Activated CD4-positive, alpha-beta T cell treated with anti-CD3 and anti-CD28 coated beads, Interleukin-2, amount 10 ng/mL, durations not matched to agents 7 days and 5 days (primary cell): ENCODE measurements around the gene RNF31. TPM values are rescaled to one million over a fixed set of nuclear protein-coding genes. Genes with fewer than 3 reads are reported as not detected.
"Not testable (repeated sequence)": the region's sequence is repeated elsewhere in the genome, so short reads cannot be mapped to it uniquely, and the experiment has no call there.

Experiments
- CTCF ChIA-PET: fragments of 350-600 bp; sonication (Branson Sonifier 250); formaldehyde crosslinking; loops from one replicate; lab custom pipeline; 2021; ENCODE audit warnings: antibody characterized with exemption; lab: Charles Lee
- POLR2A ChIA-PET: fragments of 350-600 bp; sonication (Branson Sonifier 250); formaldehyde crosslinking; loops from one replicate; lab custom pipeline; 2021; ENCODE audit warnings: antibody characterized with exemption; lab: Charles Lee
- DNase-seq: peaks from one replicate; pipeline ENCODE4 v3.0.0-alpha.2; 2020
- H3K27ac Mint-ChIP-seq: one replicate; pipeline ENCODE4 v1.8.0; 2021; ENCODE audit warnings: mild to moderate bottlenecking, moderate library complexity, mixed read lengths
- H3K27me3 Mint-ChIP-seq: one replicate; pipeline ENCODE4 v1.8.0; 2021; ENCODE audit warnings: mixed read lengths
- H3K36me3 Mint-ChIP-seq: one replicate; pipeline ENCODE4 v1.8.0; 2021; ENCODE audit warnings: low read depth, mixed read lengths
- H3K4me1 Mint-ChIP-seq: one replicate; pipeline ENCODE4 v1.8.0; 2021; ENCODE audit warnings: mixed read lengths
- H3K4me3 Mint-ChIP-seq: one replicate; pipeline ENCODE4 v1.8.0; 2021; ENCODE audit warnings: mild to moderate bottlenecking, moderate library complexity, mixed read lengths
- H3K9me3 Mint-ChIP-seq: one replicate; pipeline ENCODE4 v1.8.0; 2021; ENCODE audit warnings: mixed read lengths
- total RNA-seq, 2 experiments: library from RNA; stranded (reverse); gene quantifications; one replicate each; pipeline ENCODE4 v1.2.3, GENCODE V29; 2021

Gene RNF31
- total RNA-seq, 2 experiments from 2014 or later, result 147 to 160 TPM

DNA sequence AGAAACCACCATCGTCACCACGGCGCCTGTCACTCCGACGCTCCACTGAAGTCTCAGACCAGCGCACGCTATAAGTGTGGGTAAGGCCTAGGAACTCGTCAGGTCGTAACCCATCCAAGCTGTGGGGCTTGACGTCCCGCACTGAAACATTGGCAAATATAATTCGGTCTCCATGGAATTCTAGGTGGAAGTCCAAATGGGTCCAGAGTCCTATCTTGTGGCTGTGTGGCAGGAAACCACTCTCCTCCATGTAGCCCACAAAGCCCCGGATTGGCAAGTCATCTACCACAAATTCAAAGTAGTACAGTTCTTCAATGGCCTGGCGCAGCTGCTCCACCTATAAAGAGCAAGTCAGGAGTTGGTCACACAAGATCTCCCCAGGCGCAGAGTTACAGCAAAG lies 45.6 kb downstream of the RNF31 start:
- CTCF ChIA-PET, result interaction anchor here (0.6 to 1.5 kb wide), 2 partner anchors 20 to 69 kb away, joined by 3 to 5 read pairs; partner anchors contain the start of gene CHMP4A
- Mint-ChIP-seq H3K27me3 (no peaks in the 10 kb centered on the region), H3K4me3 (no peak overlapping the region), H3K9me3 (no peaks in the 10 kb centered on the region), H3K36me3 (peaks cover 45% of the 10 kb centered on the region), H3K27ac (peak overlapping the region; percentile 69), H3K4me1 (peaks cover 69% of the 10 kb centered on the region)
- DNase-seq, result no peak
- POLR2A ChIA-PET, result no interaction called here

DNA sequence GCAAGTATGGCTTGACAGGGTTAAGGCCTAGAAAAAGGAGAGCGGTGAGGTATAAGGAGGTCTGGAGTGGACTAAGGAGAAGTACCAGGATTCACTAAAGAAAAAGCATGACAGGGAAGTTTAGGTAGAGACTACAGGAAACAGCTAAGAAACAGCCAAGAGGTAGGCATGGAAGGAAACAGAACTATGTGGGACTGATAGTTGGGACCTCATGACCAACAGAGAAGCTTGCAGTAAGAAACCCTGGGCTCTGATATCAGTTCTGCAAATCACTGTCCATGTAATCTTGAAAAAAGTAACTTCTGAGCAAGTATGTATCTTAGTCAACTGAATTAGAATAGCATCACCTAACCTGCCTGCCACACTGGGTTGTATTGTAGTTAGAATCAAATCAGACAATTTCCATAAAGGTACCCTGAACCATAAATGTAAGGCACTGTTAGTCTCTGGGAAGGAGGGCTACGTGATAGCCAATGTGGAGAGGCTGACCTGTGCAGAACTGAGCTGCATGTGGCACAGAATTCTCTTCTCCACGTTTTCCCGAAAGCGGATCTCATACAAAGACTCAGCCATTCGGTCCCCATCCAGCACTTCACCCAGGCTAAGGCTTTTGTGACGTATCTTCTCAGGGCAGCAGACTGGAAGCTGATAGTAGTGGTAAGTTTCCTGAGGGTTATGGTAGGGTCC lies 47.0 kb downstream of the RNF31 start:
- ChIA-PET POLR2A (no interaction called here), CTCF (interaction anchor here (0.7 to 2.1 kb wide), 8 partner anchors 13 to 116 kb away, joined by 3 to 12 read pairs (median 4); partner anchors contain the start of genes CHMP4A, CIDEB, IRF9 and LTB4R2)
- H3K27me3 Mint-ChIP-seq, result no peaks in the 10 kb centered on the region
- H3K4me3 Mint-ChIP-seq, result peak overlapping the region; percentile 98
- H3K4me1 Mint-ChIP-seq, result peaks cover 66% of the 10 kb centered on the region
- H3K9me3 Mint-ChIP-seq, result no peaks in the 10 kb centered on the region
- H3K36me3 Mint-ChIP-seq, result peaks cover 50% of the 10 kb centered on the region
- peak overlapping the region; percentile 99 for H3K27ac Mint-ChIP-seq
- no peak for DNase-seq

DNA sequence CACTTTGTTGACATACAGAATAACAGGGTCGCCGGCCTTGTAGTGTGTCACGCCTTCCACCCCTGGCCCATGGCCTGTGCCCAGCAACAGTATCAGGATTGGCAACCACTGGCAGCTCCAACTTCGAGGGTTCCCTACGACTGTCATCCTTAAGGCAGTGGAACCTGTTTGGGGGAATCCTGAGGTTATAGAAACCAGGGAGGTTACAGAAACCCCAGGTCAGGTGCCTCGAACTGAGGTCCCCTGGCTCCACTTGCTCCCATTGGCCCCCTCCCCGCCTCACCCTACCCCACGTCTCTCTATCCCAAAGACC lies 47.5 kb downstream of the RNF31 start:
- ChIA-PET POLR2A (interaction anchor here (1.2 kb wide), 1 partner anchor 34 kb away, joined by 4 read pairs; the partner anchor contains the start of gene IRF9), CTCF (interaction anchor here (0.5 to 2.3 kb wide), 8 partner anchors 14 to 237 kb away, joined by 3 to 12 read pairs (median 5); partner anchors contain the start of genes IRF9, LTB4R2, MDP1 and TINF2)
- Mint-ChIP-seq H3K27me3 (no peaks in the 10 kb centered on the region), H3K27ac (peak overlapping the region; percentile 99), H3K9me3 (no peaks in the 10 kb centered on the region), H3K4me3 (peak overlapping the region; percentile 98), H3K36me3 (peaks cover 53% of the 10 kb centered on the region), H3K4me1 (peaks cover 61% of the 10 kb centered on the region)
- DNase-seq, result no peak

DNA sequence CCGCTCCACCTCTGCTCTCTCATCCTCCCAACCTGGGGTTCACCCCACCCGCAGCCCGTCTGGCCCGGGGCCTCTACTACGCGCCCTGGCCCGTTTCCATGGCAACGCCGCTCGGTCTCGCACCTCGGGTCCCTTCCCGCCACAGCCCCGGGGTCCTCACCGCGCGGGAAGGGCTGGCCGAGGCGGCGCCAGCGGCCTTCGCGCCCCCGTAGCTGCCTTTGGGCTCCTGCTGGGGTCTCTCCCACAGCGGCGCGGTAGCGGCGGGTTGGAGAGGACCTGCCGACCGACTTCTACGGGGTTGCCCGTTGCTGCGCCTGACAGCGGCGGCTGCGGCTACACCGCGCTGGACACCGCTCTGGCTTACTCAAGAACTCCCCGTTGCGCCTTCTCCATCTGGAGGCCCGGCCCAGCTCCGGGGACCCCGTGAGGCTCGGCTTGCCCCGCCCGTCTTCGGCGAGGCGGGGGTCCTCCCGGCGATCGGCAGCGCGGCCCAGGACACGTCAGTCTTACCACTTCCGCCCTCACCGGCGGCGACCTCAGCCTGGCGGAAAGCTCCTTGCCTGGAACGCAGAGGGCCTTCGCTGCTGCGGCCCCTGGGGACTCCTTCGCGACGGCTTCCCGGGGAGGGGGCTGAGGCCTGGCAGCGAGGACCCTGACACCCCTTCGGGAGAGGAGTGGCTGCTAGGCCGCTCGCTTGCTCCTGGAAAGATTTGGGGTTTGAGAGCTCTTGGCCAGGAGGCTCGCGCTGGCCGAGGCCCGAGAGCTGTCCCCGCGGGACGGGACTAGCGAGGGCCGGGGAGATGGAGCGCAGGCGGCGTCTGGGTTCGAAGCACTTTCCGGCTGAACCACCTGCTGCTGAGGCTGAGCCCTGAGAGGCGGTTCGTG lies 48.1 kb downstream of the RNF31 start, which contains the start of gene TM9SF1:
Gene TM9SF1, minus strand, starts transcription at position 256 of the 885 bp plus-strand sequence. CDS start 422 bp downstream, outside the sequence.
- H3K4me3 Mint-ChIP-seq, result peak within 1 kb of the TSS; percentile 98
- peaks cover 56% of the 10 kb centered on the region for H3K4me1 Mint-ChIP-seq
- no peaks in the 10 kb centered on the region for H3K27me3 Mint-ChIP-seq
- ChIA-PET POLR2A (interaction anchor here (0.6 to 1.2 kb wide), 4 partner anchors 9 to 112 kb away, joined by 3 to 4 read pairs (median 3); partner anchors contain the start of genes CIDEB and IRF9), CTCF (interaction anchor here (0.5 to 2.3 kb wide), 14 partner anchors 11 to 236 kb away, joined by 3 to 12 read pairs (median 5); partner anchors contain the start of genes CHMP4A, CIDEB, IRF9 and LTB4R2)
- DNase-seq, result peak; percentile 91
- peak within 1 kb of the TSS; percentile 99 for H3K27ac Mint-ChIP-seq
- H3K36me3 Mint-ChIP-seq, result peaks cover 52% of the 10 kb centered on the region
- no peaks in the 10 kb centered on the region for H3K9me3 Mint-ChIP-seq

DNA sequence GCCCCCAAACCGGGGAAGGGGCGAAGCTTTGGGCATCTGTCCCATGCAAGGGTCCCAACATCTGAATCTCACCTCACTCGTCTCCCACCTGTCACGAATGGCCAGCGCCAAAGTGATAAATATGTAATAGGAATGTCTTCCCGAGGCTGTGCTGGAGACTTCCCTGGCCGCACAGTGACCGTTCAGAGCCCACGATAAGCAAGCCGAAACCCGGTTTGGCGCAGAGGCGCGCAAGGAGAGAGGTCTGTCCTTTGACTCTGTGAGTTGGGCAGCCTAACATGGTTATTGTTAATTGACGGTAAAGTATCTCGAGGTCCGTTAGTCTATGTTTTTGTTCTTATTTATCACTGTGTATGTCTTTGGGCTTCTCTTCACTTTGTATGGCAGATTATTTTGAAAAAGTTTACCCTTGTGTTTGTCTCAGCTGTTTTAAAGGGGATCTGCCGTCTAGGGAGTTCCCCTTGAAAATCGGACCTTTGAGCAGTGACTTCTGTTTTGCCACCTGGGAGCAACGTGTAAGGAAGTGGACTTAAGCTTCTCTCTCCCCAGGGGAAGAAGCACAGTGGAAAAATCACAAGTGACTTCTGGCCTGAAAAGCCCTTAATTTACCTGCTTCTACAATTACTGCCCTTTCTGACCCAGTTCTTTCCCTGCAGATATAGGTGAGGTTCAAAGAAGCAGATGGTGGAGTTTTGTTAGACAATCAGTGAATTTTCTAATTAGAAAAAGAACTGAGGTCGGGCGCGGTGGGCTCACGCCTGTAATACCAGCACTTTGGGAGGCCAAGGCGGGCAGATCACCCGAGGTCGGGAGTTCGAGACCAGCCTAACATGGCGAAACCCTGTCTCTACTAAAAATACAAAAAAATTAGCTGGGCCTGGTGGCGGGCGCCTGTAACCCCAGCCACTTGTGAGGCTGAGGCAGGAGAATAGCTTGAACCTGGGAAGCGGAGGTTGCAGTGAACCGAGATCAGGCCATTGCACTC lies 49.1 kb downstream of the RNF31 start:
- H3K27ac Mint-ChIP-seq, result peak overlapping the region; percentile 99
- H3K4me1 Mint-ChIP-seq, result peaks cover 54% of the 10 kb centered on the region

DNA sequence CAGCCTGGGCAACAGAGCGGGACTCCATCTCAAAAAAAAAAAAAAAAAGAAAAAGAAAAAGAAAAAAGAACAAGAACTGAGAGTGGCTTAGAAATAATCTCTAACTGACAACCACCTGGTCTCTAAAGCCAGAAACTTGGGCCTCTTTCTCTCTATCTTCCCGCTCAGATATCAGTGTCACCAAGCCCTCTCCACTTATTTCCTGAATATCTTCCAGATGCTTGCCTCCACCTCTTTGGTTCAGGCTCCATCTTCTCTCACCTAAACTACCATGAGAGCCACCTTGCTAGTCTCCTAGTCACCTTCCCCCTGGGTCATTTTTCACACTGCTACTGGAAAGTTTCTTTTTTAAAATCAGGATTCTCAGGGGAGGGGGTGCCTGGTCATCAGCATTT lies 49.8 kb downstream of the RNF31 start:
- Mint-ChIP-seq H3K4me3 (peak overlapping the region; percentile 98), H3K27me3 (no peaks in the 10 kb centered on the region), H3K27ac (peak overlapping the region; percentile 66), H3K9me3 (peaks cover 1% of the 10 kb centered on the region), H3K4me1 (peaks cover 50% of the 10 kb centered on the region), H3K36me3 (peaks cover 57% of the 10 kb centered on the region)
- no peak for DNase-seq
- POLR2A ChIA-PET, result no interaction called here
- CTCF ChIA-PET, result interaction anchor here (0.8 to 2.3 kb wide), 4 partner anchors 9 to 234 kb away, joined by 3 to 5 read pairs (median 4); partner anchors contain the start of gene TINF2

More for the DNA sequence above, 49.1 kb downstream of the RNF31 start:
- CTCF ChIA-PET, result interaction anchor here (1.0 to 2.3 kb wide), 10 partner anchors 10 to 235 kb away, joined by 4 to 12 read pairs (median 5); partner anchors contain the start of genes CIDEB, IRF9, LTB4R2 and MDP1
- no peaks in the 10 kb centered on the region for H3K9me3 Mint-ChIP-seq
- POLR2A ChIA-PET, result interaction anchor here (0.9 to 1.2 kb wide), 3 partner anchors 10 to 112 kb away, joined by 3 to 4 read pairs (median 3); partner anchors contain the start of genes CIDEB and IRF9
- DNase-seq, result no peak
- H3K27me3 Mint-ChIP-seq, result no peaks in the 10 kb centered on the region
- H3K4me3 Mint-ChIP-seq, result peak overlapping the region; percentile 98
- H3K36me3 Mint-ChIP-seq, result peaks cover 56% of the 10 kb centered on the region

DNA sequence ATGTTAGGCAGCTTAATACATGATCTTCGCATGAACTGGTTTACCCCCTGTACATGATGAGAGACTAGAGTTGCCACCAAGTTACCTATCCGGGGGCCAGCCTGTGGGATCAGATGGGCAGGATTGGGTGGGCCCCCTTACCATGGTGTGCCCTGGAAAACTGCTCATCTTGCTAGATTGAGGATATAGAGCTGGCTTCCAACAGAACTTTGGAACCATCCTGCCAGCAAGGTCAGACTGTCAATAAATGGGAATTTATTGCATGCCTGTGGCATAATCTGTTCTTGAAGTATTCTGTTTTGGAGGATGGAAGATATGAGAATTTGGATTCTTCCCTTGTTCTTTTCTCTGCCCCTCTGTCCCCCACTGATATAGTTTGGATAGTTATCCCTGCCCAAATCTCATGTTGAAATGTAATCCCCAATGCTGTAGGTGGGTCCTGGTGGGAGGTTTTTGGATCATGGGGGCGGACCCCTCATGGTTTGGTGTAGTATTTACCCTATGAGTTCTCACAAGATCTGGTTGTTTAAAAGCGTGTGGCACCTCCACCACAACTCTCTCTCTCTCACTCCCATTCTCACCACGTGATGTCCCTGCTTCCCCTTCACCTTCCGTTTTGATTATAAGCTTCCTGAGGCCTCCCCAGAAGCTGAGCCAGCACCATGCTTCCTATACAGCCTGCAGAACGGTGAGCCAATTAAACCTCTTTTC lies 51.7 kb downstream of the RNF31 start:
- Mint-ChIP-seq H3K4me1 (peaks cover 41% of the 10 kb centered on the region), H3K4me3 (no peak overlapping the region), H3K9me3 (peaks cover 11% of the 10 kb centered on the region), H3K27me3 (no peaks in the 10 kb centered on the region), H3K27ac (peak overlapping the region; percentile 37), H3K36me3 (peaks cover 65% of the 10 kb centered on the region)
- CTCF ChIA-PET, result interaction anchor here (0.6 to 1.6 kb wide), 2 partner anchors 38 to 225 kb away, joined by 4 to 6 read pairs; partner anchors contain the start of gene IRF9
- POLR2A ChIA-PET, result no interaction called here
- DNase-seq, result no peak

DNA sequence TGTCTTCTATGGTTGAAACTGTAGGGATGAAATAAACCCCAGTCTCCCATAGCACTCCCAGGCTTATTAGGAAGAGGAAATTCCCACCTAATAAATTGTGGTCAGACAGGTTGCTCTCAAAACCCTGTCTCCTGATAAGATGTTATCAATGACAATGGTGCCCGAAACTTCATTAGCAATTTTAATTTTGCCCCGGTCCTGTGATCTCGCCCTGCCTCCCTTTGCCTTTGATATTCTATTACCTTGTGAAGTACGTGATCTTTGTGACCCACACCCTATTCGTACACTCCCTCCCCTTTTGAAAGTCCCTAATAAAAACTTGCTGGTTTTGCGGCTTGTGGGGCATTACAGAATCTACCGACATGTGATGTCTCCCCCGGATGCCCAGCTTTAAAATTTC lies 55.2 kb downstream of the RNF31 start:
- peaks cover 11% of the 10 kb centered on the region for H3K9me3 Mint-ChIP-seq
- H3K27ac Mint-ChIP-seq, DNase-seq, H3K27me3 Mint-ChIP-seq, H3K4me3 Mint-ChIP-seq, POLR2A ChIA-PET: not testable (repeated sequence)
- H3K36me3 Mint-ChIP-seq, result peaks cover 86% of the 10 kb centered on the region
- CTCF ChIA-PET, result interaction anchor here (1.7 kb wide), 1 partner anchor 41 kb away, joined by 5 read pairs; the partner anchor contains the start of gene IRF9
- H3K4me1 Mint-ChIP-seq, result peaks cover 26% of the 10 kb centered on the region

DNA sequence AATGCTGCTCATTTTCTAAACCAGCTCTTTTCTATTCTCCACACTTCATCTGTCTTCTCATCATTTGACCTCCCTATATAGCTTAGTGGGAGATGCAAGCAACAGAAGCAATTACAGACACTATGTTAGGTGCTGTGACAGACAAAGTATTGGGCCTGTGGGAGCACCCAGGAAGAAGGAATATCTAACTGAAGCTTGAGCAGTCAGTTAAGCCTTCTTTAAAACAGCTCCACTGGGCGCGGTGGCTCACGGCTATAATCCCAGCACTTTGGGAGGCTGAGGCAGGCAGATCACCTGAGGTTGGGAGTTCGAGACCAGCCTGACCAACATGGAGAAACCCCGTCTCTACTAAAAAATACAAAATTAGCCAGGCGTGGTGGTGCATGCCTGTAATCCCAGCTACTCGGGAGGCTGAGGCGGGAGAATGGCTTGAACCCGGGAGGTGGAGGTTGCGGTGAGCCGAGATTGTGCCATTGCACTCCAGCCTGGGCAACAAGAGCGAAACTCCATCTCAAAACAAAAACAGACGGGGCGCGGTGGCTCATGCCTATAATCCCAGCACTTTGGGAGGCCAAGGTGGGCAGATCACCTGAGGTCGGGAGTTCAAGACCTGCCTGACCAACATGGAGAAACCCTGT lies 56.1 kb downstream of the RNF31 start:
- H3K4me1 Mint-ChIP-seq, result peaks cover 22% of the 10 kb centered on the region
- H3K36me3 Mint-ChIP-seq, result peaks cover 93% of the 10 kb centered on the region
- CTCF ChIA-PET, result interaction anchor here (0.9 to 1.7 kb wide), 3 partner anchors 26 to 42 kb away, joined by 3 to 5 read pairs (median 3); partner anchors contain the start of genes IRF9 and TINF2
- POLR2A ChIA-PET, DNase-seq, H3K4me3 Mint-ChIP-seq, H3K27me3 Mint-ChIP-seq, H3K27ac Mint-ChIP-seq: not testable (repeated sequence)
- peaks cover 11% of the 10 kb centered on the region for H3K9me3 Mint-ChIP-seq
